HEK293T (cell line): Measurements from ENCODE around the gene ANKRD22.
"Not testable (repeated sequence)": the region's sequence is repeated elsewhere in the genome, so short reads cannot be mapped to it uniquely, and the experiment has no call there.

Source experiments
- CTCF ChIA-PET: fragments of 350-600 bp; formaldehyde crosslinking; extraction: SDS; loops from one replicate; lab custom pipeline; 2021; ENCODE audit warnings: antibody characterized with exemption, inconsistent platforms; lab: Yijun Ruan, JAX
- POLR2A ChIA-PET: fragments of 350-600 bp; formaldehyde crosslinking; extraction: SDS; loops from one replicate; lab custom pipeline; 2020; ENCODE audit warnings: antibody characterized with exemption, inconsistent platforms; lab: Yijun Ruan, JAX
- DNase-seq: peaks from one replicate; pipeline ENCODE4 v3.0.0; 2012; ENCODE audit warnings: mixed read lengths; ENCODE audit errors: extremely low spot score
- ARNT ChIP-seq: fragments of 450-650 bp; IDR thresholded peaks from 2 replicates; pipeline ENCODE4 v1.6.1; 2017; ENCODE audit warnings: mild to moderate bottlenecking
- BHLHE40 ChIP-seq: fragments of 450-650 bp; IDR thresholded peaks from 2 replicates; pipeline ENCODE4 v1.6.1; 2016; ENCODE audit warnings: mild to moderate bottlenecking, moderate library complexity, borderline replicate concordance
- CTBP1 ChIP-seq: fragments of 450-650 bp; IDR thresholded peaks from 2 replicates; pipeline ENCODE4 v1.6.1; 2016; ENCODE audit warnings: borderline replicate concordance
- ELF4 ChIP-seq: fragments of 450-650 bp; IDR thresholded peaks from 2 replicates; pipeline ENCODE4 v1.6.1; 2017; ENCODE audit warnings: antibody characterized with exemption
- FOXA1 ChIP-seq: fragments of 450-650 bp; IDR thresholded peaks from 2 replicates; pipeline ENCODE4 v1.6.1; 2016; ENCODE audit warnings: mild to moderate bottlenecking
- FOXK2 ChIP-seq: fragments of 450-650 bp; IDR thresholded peaks from 2 replicates; pipeline ENCODE4 v1.6.1; 2016; ENCODE audit warnings: mild to moderate bottlenecking
- FOXM1 ChIP-seq: fragments of 450-650 bp; IDR thresholded peaks from 2 replicates; pipeline ENCODE4 v1.6.1; 2017; ENCODE audit warnings: mild to moderate bottlenecking, borderline replicate concordance
- HDGF ChIP-seq: fragments of 450-650 bp; IDR thresholded peaks from 2 replicates; pipeline ENCODE4 v1.6.1; 2017; ENCODE audit warnings: antibody characterized with exemption, borderline replicate concordance
- L3MBTL2 ChIP-seq: fragments of 450-650 bp; conservative IDR thresholded peaks from 2 replicates; pipeline ENCODE4 v1.6.1; 2016; ENCODE audit warnings: mild to moderate bottlenecking
- LEF1 ChIP-seq: fragments of 450-650 bp; IDR thresholded peaks from 2 replicates; pipeline ENCODE4 v1.6.1; 2017; ENCODE audit warnings: mild to moderate bottlenecking, borderline replicate concordance
- NFRKB ChIP-seq: fragments of 450-650 bp; IDR thresholded peaks from 2 replicates; pipeline ENCODE4 v1.6.1; 2016; ENCODE audit warnings: mild to moderate bottlenecking, moderate library complexity
- PKNOX1 ChIP-seq: fragments of 450-650 bp; IDR thresholded peaks from 2 replicates; pipeline ENCODE4 v1.6.1; 2016
- SP1 ChIP-seq: fragments of 450-650 bp; IDR thresholded peaks from 2 replicates; pipeline ENCODE4 v1.6.1; 2017
- SUZ12 ChIP-seq: fragments of 450-650 bp; IDR thresholded peaks from 2 replicates; pipeline ENCODE4 v1.6.1; 2016; ENCODE audit warnings: mild to moderate bottlenecking
- TARDBP ChIP-seq: fragments of 450-650 bp; IDR thresholded peaks from 2 replicates; pipeline ENCODE4 v1.6.1; 2016
- ZNF384 ChIP-seq: fragments of 450-650 bp; IDR thresholded peaks from 2 replicates; pipeline ENCODE4 v1.6.1; 2016

The ANKRD22 gene

GRCh38 chr10:88841316-88842111, 10.1 kb downstream of the ANKRD22 start:
- CTCF ChIA-PET: interaction anchor here (0.5 to 0.6 kb wide), 3 partner anchors 8 to 376 kb away, joined by 3 to 4 read pairs (median 3); no protein-coding TSS in a partner anchor
- POLR2A ChIA-PET: no interaction called here
- TF ChIP-seq ELF4: no peak
- TF ChIP-seq TARDBP: no peak
- no peak for TF ChIP-seq ZNF384
- TF ChIP-seq FOXA1: no peak
- TF ChIP-seq SP1: no peak
- no peak for TF ChIP-seq NFRKB
- TF ChIP-seq ARNT: no peak
- no peak for TF ChIP-seq BHLHE40
- TF ChIP-seq SUZ12: no peak
- TF ChIP-seq PKNOX1: no peak
- TF ChIP-seq FOXM1: no peak
- TF ChIP-seq FOXK2: no peak
- no peak for TF ChIP-seq L3MBTL2
- no peak for TF ChIP-seq LEF1
- TF ChIP-seq CTBP1: no peak
- no peak for TF ChIP-seq HDGF
- DNase-seq: no peak

GRCh38 chr10:88840881-88841280, 10.8 kb downstream of the ANKRD22 start:
- no peak for DNase-seq
- CTCF ChIA-PET: interaction anchor here (0.6 kb wide), 1 partner anchor 9 kb away, joined by 4 read pairs; no protein-coding TSS in a partner anchor
- POLR2A ChIA-PET: no interaction called here
- no peak for TF ChIP-seq ARNT

DNA sequence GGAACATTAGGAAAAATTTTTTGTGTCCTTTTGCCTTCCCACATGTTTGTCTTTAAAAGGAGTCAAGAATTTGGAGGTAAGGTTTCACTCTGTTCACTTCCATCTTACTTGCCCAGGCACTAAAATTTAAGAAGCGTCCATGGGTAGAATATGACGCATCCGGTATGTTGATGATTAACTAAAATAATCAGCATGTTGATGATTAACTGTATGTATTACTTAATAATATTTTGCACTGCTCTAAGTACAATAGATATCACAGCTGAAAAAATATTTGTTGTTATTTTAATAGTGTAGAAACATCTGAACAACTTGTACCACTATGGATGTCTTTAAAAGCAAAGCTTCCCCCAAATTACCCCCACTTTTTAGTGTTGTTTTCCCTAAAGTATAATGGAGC, 11.5 kb downstream of the ANKRD22 start:
- CTCF ChIA-PET: no interaction called here
- POLR2A ChIA-PET: no interaction called here
- no peak for TF ChIP-seq ARNT
- no peak for TF ChIP-seq ELF4
- no peak for TF ChIP-seq LEF1
- no peak for TF ChIP-seq HDGF
- no peak for TF ChIP-seq L3MBTL2
- no peak for TF ChIP-seq SP1
- DNase-seq: no peak

- CTCF ChIA-PET: no interaction called here
- TF ChIP-seq TARDBP: no peak
- no peak for TF ChIP-seq L3MBTL2
- TF ChIP-seq NFRKB: no peak
- no peak for TF ChIP-seq ZNF384
- no peak for TF ChIP-seq LEF1
- no peak for TF ChIP-seq CTBP1
- no peak for TF ChIP-seq FOXK2
- TF ChIP-seq BHLHE40: no peak
- TF ChIP-seq HDGF: no peak
- POLR2A ChIA-PET: no interaction called here
- DNase-seq: no peak
Observed at GRCh38 chr10:88838766-88839350, 12.8 kb downstream of the ANKRD22 start.

DNA sequence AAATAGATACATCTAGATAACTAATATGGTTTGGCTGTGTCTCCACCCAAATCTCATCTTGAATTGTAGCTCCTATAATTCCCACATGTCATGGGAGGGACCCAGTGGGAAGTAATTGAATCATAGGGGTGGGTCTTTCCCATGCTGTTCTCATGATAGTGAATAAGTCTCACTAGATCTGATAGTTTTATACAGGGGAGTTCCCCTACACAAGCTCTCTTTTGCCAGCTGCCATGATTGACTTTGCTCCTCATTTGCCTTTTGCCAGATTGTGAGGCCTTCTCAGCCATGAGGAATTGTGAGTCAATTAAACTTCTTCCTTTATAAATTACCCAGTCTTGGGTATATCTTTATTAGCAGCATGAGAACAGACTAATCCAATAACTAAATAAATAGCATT, 14.0 kb downstream of the ANKRD22 start:
- CTCF ChIA-PET: interaction anchor here (5.0 kb wide), 1 partner anchor 96 kb away, joined by 112 read pairs; no protein-coding TSS in a partner anchor
- POLR2A ChIA-PET: interaction anchor here (1.0 kb wide), 1 partner anchor 42 kb away, joined by 4 read pairs; the partner anchor contains the start of gene STAMBPL1
- not testable (repeated sequence) for DNase-seq

DNA sequence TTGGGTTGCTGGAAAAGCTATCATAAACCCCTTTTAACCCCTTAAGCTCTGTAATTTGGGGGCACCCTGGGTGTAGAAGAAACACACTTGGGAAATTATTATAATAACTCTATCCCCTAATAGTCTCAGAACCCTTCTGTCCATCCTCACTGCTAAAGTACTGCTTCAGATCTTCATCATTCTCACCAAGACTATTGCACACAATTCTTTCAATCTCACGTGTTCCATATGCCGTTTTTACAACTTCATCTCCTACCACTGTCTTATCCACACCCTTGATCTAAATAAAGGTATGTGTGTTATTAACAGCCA, 15.8 kb downstream of the ANKRD22 start:
- POLR2A ChIA-PET: interaction anchor here (1.3 to 1.7 kb wide), 2 partner anchors 97 to 98 kb away, joined by 4 to 9 read pairs; no protein-coding TSS in a partner anchor
- TF ChIP-seq SP1: no peak
- no peak for TF ChIP-seq BHLHE40
- no peak for TF ChIP-seq SUZ12
- no peak for TF ChIP-seq HDGF
- TF ChIP-seq L3MBTL2: no peak
- TF ChIP-seq ELF4: no peak
- TF ChIP-seq FOXK2: no peak
- no peak for TF ChIP-seq ARNT
- no peak for TF ChIP-seq TARDBP
- no peak for TF ChIP-seq ZNF384
- no peak for TF ChIP-seq NFRKB
- TF ChIP-seq PKNOX1: no peak
- no peak for TF ChIP-seq CTBP1
- no peak for TF ChIP-seq LEF1
- TF ChIP-seq FOXM1: no peak
- no peak for TF ChIP-seq FOXA1
- no peak for DNase-seq
- CTCF ChIA-PET: interaction anchor here (0.6 to 5.0 kb wide), 13 partner anchors 9 to 272 kb away, joined by 3 to 112 read pairs (median 4); partner anchors contain the start of gene ANKRD22
